ENCODE data around the gene SLC9A9.

DNA sequence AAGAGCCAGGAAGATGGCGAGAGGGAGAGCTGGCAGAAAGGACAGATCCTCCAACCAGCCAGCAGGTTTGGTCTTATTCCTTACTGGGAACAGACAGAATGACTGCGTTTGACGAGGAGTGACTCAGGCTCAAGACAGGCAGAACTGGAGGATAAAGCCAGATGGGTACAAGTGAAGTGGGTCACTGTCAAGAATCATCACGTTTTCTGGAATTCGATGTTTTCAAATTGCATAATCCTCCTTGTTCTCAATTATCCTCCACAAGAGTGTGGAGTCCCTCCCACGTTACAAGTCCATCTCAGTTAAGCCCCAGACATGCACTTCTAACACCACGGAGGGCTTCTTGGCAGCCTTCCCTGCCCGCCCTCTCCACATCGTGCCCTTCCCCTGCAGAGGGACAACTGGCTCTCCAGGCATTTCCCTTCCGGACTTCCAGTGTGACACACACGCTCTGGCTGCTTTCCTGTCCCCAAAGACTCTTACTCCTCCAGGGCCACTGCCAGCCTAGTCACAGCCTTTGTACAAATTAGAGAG, 545.6 kb downstream of the SLC9A9 start:
- no peak for TF ChIP-seq CTCF (IDR thresholded peaks at IDR 0.05 in 4 of 5, conservative IDR thresholded peaks at IDR 0.05 in 1 of 5)
- TF ChIP-seq POLR2A (IDR thresholded peaks at IDR 0.05), result no peak
